Fibroblast of lung (primary cell): Measurements from ENCODE around the gene LDLRAD4. TPM values are rescaled to one million over a fixed set of nuclear protein-coding genes. Genes with fewer than 3 reads are reported as not detected.

Experiments used
- DNase-seq, 2 donors: peaks; one replicate each; pipeline versions ENCODE4 v3.0.0 to v3.0.0-alpha.2; 2010; ENCODE audit warnings: low read depth in 2 of 2
- H2AFZ ChIP-seq: 2 replicates; pipeline ENCODE4 v1.5.1; 2012; ENCODE audit warnings: low read length, control low read depth, inconsistent platforms
- H3K27ac ChIP-seq: 2 replicates; pipeline ENCODE4 v1.5.1; 2011; ENCODE audit warnings: low read length, control low read depth; ENCODE audit not compliant: insufficient read depth
- H3K27me3 ChIP-seq: 2 replicates; pipeline ENCODE4 v1.5.1; 2011; ENCODE audit warnings: mild to moderate bottlenecking, low read length; ENCODE audit not compliant: control insufficient read depth, insufficient read depth
- H3K36me3 ChIP-seq: 2 replicates; pipeline ENCODE4 v1.5.1; 2011; ENCODE audit warnings: low read length; ENCODE audit not compliant: control insufficient read depth, insufficient read depth
- H3K4me1 ChIP-seq: 2 replicates; pipeline ENCODE4 v1.5.1; 2011; ENCODE audit warnings: low read length; ENCODE audit not compliant: control insufficient read depth, insufficient read depth; ENCODE audit errors: extremely low read depth
- H3K4me2 ChIP-seq: 2 replicates; pipeline ENCODE4 v1.5.1; 2011; ENCODE audit warnings: low read length, control low read depth; ENCODE audit not compliant: insufficient read depth; ENCODE audit errors: extremely low read depth
- H3K4me3 ChIP-seq, 4 experiments: fragments of 200-600 bp in 1 of 4; sonication (generic) in 1 of 4; replicated peaks in 1 of 4; 2 replicates each; pipeline ENCODE4 v1.5.1; 2011 to 2016; ENCODE audit warnings: low read length in 4 of 4, low read depth in 3 of 4, mild to moderate bottlenecking in 3 of 4, control low read depth in 2 of 4, inconsistent platforms in 1 of 4, mixed read lengths in 1 of 4; ENCODE audit not compliant: insufficient read depth in 1 of 4; ENCODE audit errors: control extremely low read depth in 1 of 4
- H3K79me2 ChIP-seq: 2 replicates; pipeline ENCODE4 v1.5.1; 2012; ENCODE audit warnings: mild to moderate bottlenecking, low read length, inconsistent platforms; ENCODE audit not compliant: control insufficient read depth, insufficient read depth
- H3K9ac ChIP-seq: 2 replicates; pipeline ENCODE4 v1.5.1; 2011; ENCODE audit warnings: mild to moderate bottlenecking, low read length, control low read depth; ENCODE audit not compliant: insufficient read depth
- H3K9me3 ChIP-seq: 2 replicates; pipeline ENCODE4 v1.5.1; 2012; ENCODE audit warnings: low read depth, low read length; ENCODE audit not compliant: control insufficient read depth, insufficient read depth
- H4K20me1 ChIP-seq: 2 replicates; pipeline ENCODE4 v1.5.1; 2011; ENCODE audit warnings: low read length; ENCODE audit not compliant: control insufficient read depth, insufficient read depth; ENCODE audit errors: extremely low read depth
- EZH2 ChIP-seq: IDR thresholded peaks from 2 replicates; pipeline ENCODE4 v1.5.1; 2012; ENCODE audit warnings: low read length, control low read depth, mild to moderate bottlenecking; ENCODE audit errors: missing control alignments
- polyA plus RNA-seq, 2 donors: library from polyadenylated mRNA; depleted of rRNA in 1 of 2; stranded (reverse) in 1 of 2; unstranded in 1 of 2; fragments of >200 nt; gene quantifications; 2 replicates each; pipeline ENCODE4 v1.2.1, GENCODE V29; 2011 to 2012; ENCODE audit warnings: missing spikeins in 1 of 2
- total RNA-seq: library from RNA; depleted of rRNA; stranded (reverse); fragments of >200 nt; gene quantifications from 2 replicates; pipeline ENCODE4 v1.2.1, GENCODE V29; 2014
- TF ChIP-seq, protein P1 (sequence below), 2 donors: IDR thresholded peaks in 1 of 2; conservative IDR thresholded peaks in 1 of 2; 1 replicate in 1 of 2; 2 replicates in 1 of 2; pipeline ENCODE4 v1.5.1; 2011 to 2012; ENCODE audit warnings: low read length in 2 of 2, control low read depth in 1 of 2, inconsistent platforms in 1 of 2, low read depth in 1 of 2, mild to moderate bottlenecking in 1 of 2

LDLRAD4 gene
- total and polyA plus RNA-seq, 2 donors (not counting 1 experiment from before 2014, with no cell fraction given), result not detected

- TF ChIP-seq EZH2, result no peak
- TF ChIP-seq, protein P1, sequence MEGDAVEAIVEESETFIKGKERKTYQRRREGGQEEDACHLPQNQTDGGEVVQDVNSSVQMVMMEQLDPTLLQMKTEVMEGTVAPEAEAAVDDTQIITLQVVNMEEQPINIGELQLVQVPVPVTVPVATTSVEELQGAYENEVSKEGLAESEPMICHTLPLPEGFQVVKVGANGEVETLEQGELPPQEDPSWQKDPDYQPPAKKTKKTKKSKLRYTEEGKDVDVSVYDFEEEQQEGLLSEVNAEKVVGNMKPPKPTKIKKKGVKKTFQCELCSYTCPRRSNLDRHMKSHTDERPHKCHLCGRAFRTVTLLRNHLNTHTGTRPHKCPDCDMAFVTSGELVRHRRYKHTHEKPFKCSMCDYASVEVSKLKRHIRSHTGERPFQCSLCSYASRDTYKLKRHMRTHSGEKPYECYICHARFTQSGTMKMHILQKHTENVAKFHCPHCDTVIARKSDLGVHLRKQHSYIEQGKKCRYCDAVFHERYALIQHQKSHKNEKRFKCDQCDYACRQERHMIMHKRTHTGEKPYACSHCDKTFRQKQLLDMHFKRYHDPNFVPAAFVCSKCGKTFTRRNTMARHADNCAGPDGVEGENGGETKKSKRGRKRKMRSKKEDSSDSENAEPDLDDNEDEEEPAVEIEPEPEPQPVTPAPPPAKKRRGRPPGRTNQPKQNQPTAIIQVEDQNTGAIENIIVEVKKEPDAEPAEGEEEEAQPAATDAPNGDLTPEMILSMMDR (conservative IDR thresholded peaks at IDR 0.05 in 1 of 2, IDR thresholded peaks at IDR 0.05 in 1 of 2; ENCODE audit: low read depth in 1 of 2, low read length in 2 of 2), result no peak
- no peak overlapping the region for H3K4me2 ChIP-seq
Observed at GRCh38 chr18:13538630-13539029, 320.1 kb downstream of the LDLRAD4 start.

DNA sequence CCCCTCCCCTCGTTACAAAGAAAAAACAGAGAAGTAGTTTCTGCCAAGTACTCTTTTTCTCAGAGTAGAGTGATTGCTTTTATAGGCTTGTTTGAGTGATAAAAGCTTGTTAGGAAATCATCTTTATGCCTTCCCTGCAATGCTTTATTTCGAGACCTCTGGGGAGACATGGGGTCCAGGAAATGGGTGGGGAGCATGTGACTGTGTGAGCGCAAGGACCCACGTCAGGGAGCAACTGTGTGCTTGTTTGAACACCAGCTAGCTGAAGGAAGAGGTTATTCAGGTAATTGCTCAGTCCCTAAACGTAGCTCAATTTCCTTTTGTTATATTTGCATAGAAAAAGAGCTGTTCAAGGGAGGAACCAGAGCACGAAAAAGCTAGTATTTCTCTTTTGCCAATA, 320.5 kb downstream of the LDLRAD4 start:
- no peak overlapping the region for H3K4me3 ChIP-seq

More at GRCh38 chr18:13538630-13539029, 320.1 kb downstream of the LDLRAD4 start:
- H3K79me2 ChIP-seq, result no peaks in the 10 kb centered on the region
- no peaks in the 10 kb centered on the region for H3K9me3 ChIP-seq
- no peak overlapping the region for H3K27ac ChIP-seq
- H3K36me3 ChIP-seq, result no peaks in the 10 kb centered on the region
- H3K27me3 ChIP-seq, result no peaks in the 10 kb centered on the region
- no peaks in the 10 kb centered on the region for H3K4me1 ChIP-seq
- DNase-seq, result no peak
- no peaks in the 10 kb centered on the region for H4K20me1 ChIP-seq
- H3K9ac ChIP-seq, result no peak overlapping the region
- H2AFZ ChIP-seq, result no peak overlapping the region
- no peak overlapping the region for H3K4me3 ChIP-seq

GRCh38 chr18:13539843-13540476, 321.4 kb downstream of the LDLRAD4 start:
- Histone ChIP-seq H3K27ac (no peak overlapping the region), H3K4me1 (no peaks in the 10 kb centered on the region), H3K27me3 (no peaks in the 10 kb centered on the region), H3K4me3 (no peak overlapping the region), H3K9ac (no peak overlapping the region), H3K36me3 (no peaks in the 10 kb centered on the region), H3K79me2 (no peaks in the 10 kb centered on the region), H2AFZ (no peak overlapping the region), H3K9me3 (no peaks in the 10 kb centered on the region), H4K20me1 (no peaks in the 10 kb centered on the region), H3K4me2 (no peak overlapping the region)
- no peak for DNase-seq
- TF ChIP-seq EZH2, result no peak
- TF ChIP-seq, protein P1 (conservative IDR thresholded peaks at IDR 0.05 in 1 of 2, IDR thresholded peaks at IDR 0.05 in 1 of 2; ENCODE audit: low read depth in 1 of 2, low read length in 2 of 2), result no peak

More for the DNA sequence above, 320.5 kb downstream of the LDLRAD4 start:
- no peaks in the 10 kb centered on the region for H3K79me2 ChIP-seq
- H3K9ac ChIP-seq, result no peak overlapping the region
- no peak overlapping the region for H3K4me2 ChIP-seq
- no peak overlapping the region for H2AFZ ChIP-seq
- no peaks in the 10 kb centered on the region for H3K4me1 ChIP-seq
- no peak overlapping the region for H3K27ac ChIP-seq
- no peaks in the 10 kb centered on the region for H3K36me3 ChIP-seq
- no peaks in the 10 kb centered on the region for H4K20me1 ChIP-seq
- H3K27me3 ChIP-seq, result no peaks in the 10 kb centered on the region
- no peak for DNase-seq
- TF ChIP-seq, protein P1 (conservative IDR thresholded peaks at IDR 0.05 in 1 of 2, IDR thresholded peaks at IDR 0.05 in 1 of 2; ENCODE audit: low read depth in 1 of 2, low read length in 2 of 2), result no peak
- TF ChIP-seq EZH2, result no peak
- no peaks in the 10 kb centered on the region for H3K9me3 ChIP-seq
